Esophagus squamous epithelium (tissue), 5 donors: ENCODE measurements around the gene CIRBP. TPM values are rescaled to one million over a fixed set of nuclear protein-coding genes. Genes with fewer than 3 reads are reported as not detected.
A peak's percentile ranks its signal among the peaks of the same experiment; 100 is the strongest.

ENCODE experiments used
- DNase-seq: peaks from one replicate; lab custom pipeline; 2025; lab: John Stamatoyannopoulos, UW
- H3K27ac ChIP-seq, 4 donors: fragments of 200-600 bp; sonication (generic); one replicate each; pipeline ENCODE4 v1.5.1; 2016 to 2019; ENCODE audit warnings: mild to moderate bottlenecking in 1 of 4
- H3K27me3 ChIP-seq, 4 donors: fragments of 200-600 bp; sonication (generic); 1 replicate in 3 of 4; 2 replicates in 1 of 4; pipeline versions ENCODE4 v1.5.1 to v1.6.0; 2017 to 2021; ENCODE audit warnings: antibody characterized with exemption in 1 of 4
- H3K36me3 ChIP-seq, 3 donors: fragments of 200-600 bp; sonication (generic); one replicate each; pipeline ENCODE4 v1.5.1; 2016 to 2019
- H3K4me1 ChIP-seq, 3 donors: fragments of 200-600 bp; sonication (generic); one replicate each; pipeline ENCODE4 v1.5.1; 2017 to 2019
- H3K4me3 ChIP-seq, 4 donors: fragments of 200-600 bp; sonication (generic); 1 replicate in 3 of 4; 2 replicates in 1 of 4; pipeline ENCODE4 v1.5.1; 2016 to 2019; ENCODE audit warnings: mild to moderate bottlenecking in 2 of 4, moderate library complexity in 1 of 4
- H3K9me3 ChIP-seq, 3 donors: fragments of 200-600 bp; sonication (generic); one replicate each; pipeline ENCODE4 v1.5.1; 2016 to 2019
- CTCF ChIP-seq, 6 experiments: fragments of 450-650 bp in 4 of 6; fragments of 200-600 bp in 2 of 6; sonication (generic) in 2 of 6; IDR thresholded peaks; one replicate each; pipeline ENCODE4 v1.5.1; 2016 to 2019; ENCODE audit warnings: antibody characterized with exemption in 6 of 6, mild to moderate bottlenecking in 4 of 6, moderate library complexity in 4 of 6
- POLR2A ChIP-seq, 4 donors: fragments of 450-650 bp; IDR thresholded peaks; one replicate each; pipeline ENCODE4 v1.6.1; 2017; ENCODE audit warnings: antibody characterized with exemption in 4 of 4, mild to moderate bottlenecking in 4 of 4, moderate library complexity in 3 of 4
- WGBS, 2 donors: methylation state at CpG; one replicate each; pipeline ENCODE4 v1.1.5; 2018; 5-methylcytosine and 5-hydroxymethylcytosine counted together
- intact Hi-C: fragments of 100-400 bp; cut with DNase I; formaldehyde crosslinking; loops from one replicate; pipeline ENCODE4 v1.15.0; 2022
- total RNA-seq, 4 donors: library from RNA; depleted of rRNA; stranded (reverse); fragments of >200 nt; gene quantifications; one replicate each; pipeline ENCODE4 v1.1.0, GENCODE V29; 2016
- donor health status: DM: yes; HTN: yes; CAD: no.

CIRBP gene
- total RNA-seq, 4 donors from 2014 or later = 116 to 415 (median 238) TPM

GRCh38 chr19:1281569-1282287 lies 12.6 kb downstream of the CIRBP start:
- no peak for DNase-seq
- H3K27me3 ChIP-seq = peaks cover 4 to 40% (median 7%) of the 10 kb centered on the region in 4 donors
- intact Hi-C loops = loop anchor here (10.0 kb wide), 1 partner anchor 173 kb away; the partner anchor contains the start of gene APC2
- peaks cover 0 to 30% (median 3%) of the 10 kb centered on the region in 3 donors for H3K36me3 ChIP-seq
- H3K4me1 ChIP-seq = peaks cover 10 to 50% (median 26%) of the 10 kb centered on the region in 3 donors
- no peak for TF ChIP-seq CTCF (IDR thresholded peaks at IDR 0.05)
- TF ChIP-seq POLR2A (IDR thresholded peaks at IDR 0.05) = no peak
- 53 to 60% methylated on average over 3 to 6 of the region's 15 CpGs for WGBS, 2 donors
- no peak overlapping the region for H3K27ac ChIP-seq
- H3K4me3 ChIP-seq = no peak overlapping the region
- no peaks in the 10 kb centered on the region for H3K9me3 ChIP-seq

DNA sequence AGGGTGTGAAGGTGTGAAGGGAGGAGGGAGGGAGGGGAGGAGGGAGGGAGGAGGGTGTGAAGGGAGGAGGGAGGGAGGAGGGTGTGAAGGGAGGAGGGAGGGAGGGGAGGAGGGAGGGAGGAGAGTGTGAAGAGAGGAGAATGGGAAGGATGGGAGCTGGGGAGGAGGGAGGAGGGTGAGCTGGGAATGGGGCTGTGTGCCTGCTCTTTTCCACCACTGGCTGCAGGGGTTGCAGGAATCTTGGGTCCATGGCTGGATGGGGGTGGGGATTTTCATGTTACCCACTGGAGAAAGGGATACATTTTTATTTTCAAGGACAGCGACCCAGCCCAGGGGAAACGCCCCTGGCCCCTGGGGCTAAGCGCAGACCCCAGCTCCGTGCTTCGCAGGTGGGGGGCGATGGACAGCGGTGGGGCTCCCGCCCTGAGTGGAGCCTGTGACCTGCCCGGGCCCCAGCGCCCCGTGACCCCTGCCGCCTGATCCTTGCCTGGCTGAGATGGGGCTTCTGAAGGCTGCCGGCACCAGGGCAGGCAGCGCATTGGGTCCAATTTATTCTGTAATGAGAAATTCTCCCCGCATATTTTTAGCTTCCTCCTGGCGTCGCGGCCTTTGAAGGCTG lies 13.6 kb downstream of the CIRBP start:
- Histone ChIP-seq H3K36me3 (peaks cover 0 to 22% (median 3%) of the 10 kb centered on the region in 3 donors), H3K4me1 (peaks cover 7 to 54% (median 22%) of the 10 kb centered on the region in 3 donors), H3K9me3 (no peaks in the 10 kb centered on the region), H3K4me3 (no peak overlapping the region), H3K27me3 (peaks cover 13 to 50% (median 16%) of the 10 kb centered on the region in 4 donors), H3K27ac (no peak overlapping the region)
- 72 to 73% methylated on average over 6 to 9 of the region's 18 CpGs for WGBS, 2 donors
- intact Hi-C loops = loop anchor here (10.0 kb wide), 1 partner anchor 172 kb away; the partner anchor contains the start of gene APC2
- DNase-seq = no peak
- TF ChIP-seq POLR2A (IDR thresholded peaks at IDR 0.05) (no peak), CTCF (IDR thresholded peaks at IDR 0.05) (no peak)

GRCh38 chr19:1283207-1283916 lies 14.2 kb downstream of the CIRBP start:
- TF ChIP-seq CTCF (IDR thresholded peaks at IDR 0.05) = no peak
- no peak for TF ChIP-seq POLR2A (IDR thresholded peaks at IDR 0.05)
- intact Hi-C loops = loop anchor here (10.0 kb wide), 1 partner anchor 171 kb away; the partner anchor contains the start of gene APC2
- H3K27me3 ChIP-seq = peaks cover 15 to 56% (median 21%) of the 10 kb centered on the region in 4 donors
- 50 to 70% methylated on average over 2 to 8 of the region's 29 CpGs for WGBS, 2 donors
- peaks cover 7 to 59% (median 22%) of the 10 kb centered on the region in 3 donors for H3K4me1 ChIP-seq
- H3K4me3 ChIP-seq = no peak overlapping the region
- H3K27ac ChIP-seq = peak overlapping the region in 2 of 4 donors; percentile 60 to 72
- DNase-seq = no peak
- peaks cover 0 to 15% (median 3%) of the 10 kb centered on the region in 3 donors for H3K36me3 ChIP-seq
- H3K9me3 ChIP-seq = no peaks in the 10 kb centered on the region

DNA sequence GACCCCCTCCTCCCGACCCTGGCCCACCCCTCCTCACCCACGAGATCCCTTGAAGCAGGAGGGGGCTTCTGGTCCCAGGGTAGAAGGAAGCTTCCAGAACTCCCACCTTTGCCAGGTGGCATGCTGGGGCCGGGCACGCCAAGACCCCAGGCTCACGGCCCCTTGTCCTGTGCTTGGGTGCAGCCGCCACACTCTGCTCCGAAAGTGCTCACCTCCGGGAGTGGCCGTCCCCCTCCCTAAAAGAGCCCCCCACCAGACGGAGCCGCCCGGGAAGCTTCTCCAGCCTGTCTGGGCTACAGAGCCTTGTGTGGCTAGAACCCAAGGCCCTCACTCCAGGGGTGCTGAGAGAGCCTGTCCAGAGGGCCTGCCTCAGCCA lies 14.8 kb downstream of the CIRBP start:
- no CpG with 5 or more reads among the region's 12 CpGs for WGBS, 2 donors
- Histone ChIP-seq H3K27ac (peak overlapping the region in 3 of 4 donors; percentile 60 to 72 (median 64)), H3K4me3 (no peak overlapping the region), H3K4me1 (peaks cover 7 to 59% (median 22%) of the 10 kb centered on the region in 3 donors), H3K9me3 (no peaks in the 10 kb centered on the region), H3K36me3 (peaks cover 0 to 10% (median 3%) of the 10 kb centered on the region in 3 donors), H3K27me3 (peaks cover 15 to 62% (median 22%) of the 10 kb centered on the region in 4 donors)
- DNase-seq = no peak
- intact Hi-C loops = loop anchor here (10.0 kb wide), 1 partner anchor 171 kb away; the partner anchor contains the start of gene APC2
- TF ChIP-seq CTCF (IDR thresholded peaks at IDR 0.05) (no peak), POLR2A (IDR thresholded peaks at IDR 0.05) (no peak)
